Glomerular endothelial cell (primary cell): ENCODE results near the gene NADSYN1. TPM values are rescaled to one million over a fixed set of nuclear protein-coding genes. Genes with fewer than 3 reads are reported as not detected.
"Not testable (repeated sequence)": the region's sequence is repeated elsewhere in the genome, so short reads cannot be mapped to it uniquely, and the experiment has no call there.

ENCODE experiments used
- DNase-seq: peaks from one replicate; pipeline ENCODE4 v3.0.0-alpha.2; 2011; ENCODE audit warnings: low read depth, low spot score; ENCODE audit errors: extremely low read depth
- total RNA-seq: library from RNA; depleted of rRNA; stranded (reverse); fragments of >200 nt; gene quantifications from 2 replicates; pipeline ENCODE4 v1.2.3, GENCODE V29; 2015

The NADSYN1 gene
- total RNA-seq, result 114 and 121 TPM in 2 replicates

- peak; percentile 33 for DNase-seq
Measured at GRCh38 chr11:71453037-71453917, at the start of gene NADSYN1. TSS of gene NADSYN1 (plus strand) at chr11:71453203. CDS start at chr11:71453297, 94 bp downstream.

DNA sequence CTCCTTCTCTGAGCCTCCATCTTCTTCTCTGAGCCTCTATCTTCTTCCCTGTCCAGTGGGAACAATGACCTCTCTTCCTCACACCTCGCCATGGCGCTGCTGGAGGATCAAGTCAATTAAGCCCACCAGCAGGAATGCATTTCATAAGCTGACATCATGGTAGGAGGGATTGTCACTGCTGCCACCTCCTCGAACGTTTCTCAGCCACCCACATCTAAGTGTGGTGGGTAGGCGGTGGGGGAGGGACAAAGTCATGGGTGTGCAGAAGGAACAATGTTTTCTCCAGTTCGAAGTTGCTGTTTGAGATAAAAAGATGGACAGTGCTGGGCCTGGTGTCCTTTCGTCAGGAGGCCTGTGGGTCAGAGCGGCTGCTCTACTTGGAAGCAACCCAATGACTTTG is 48.8 kb upstream of the NADSYN1 start:
- no peak for DNase-seq

DNA sequence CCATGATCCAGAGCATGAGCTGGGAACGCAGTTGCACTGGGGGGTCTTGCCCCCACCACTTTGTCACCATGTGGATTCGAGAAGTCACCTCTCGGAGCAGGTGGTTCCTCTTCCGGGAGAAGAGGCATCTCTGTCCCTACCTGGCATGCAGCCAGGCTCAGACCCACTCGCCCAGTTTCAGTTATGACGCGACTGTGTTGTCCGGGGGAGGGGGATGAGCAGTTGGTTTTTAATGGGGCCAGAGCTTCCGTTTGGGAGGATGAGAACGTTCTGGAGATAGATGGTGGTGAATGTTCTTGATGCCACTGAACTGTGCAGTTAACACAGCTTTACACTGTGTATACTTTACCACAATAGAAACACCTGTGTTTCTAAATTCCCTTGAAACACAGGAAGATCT is 46.3 kb upstream of the NADSYN1 start:
- DNase-seq, result no peak

DNA sequence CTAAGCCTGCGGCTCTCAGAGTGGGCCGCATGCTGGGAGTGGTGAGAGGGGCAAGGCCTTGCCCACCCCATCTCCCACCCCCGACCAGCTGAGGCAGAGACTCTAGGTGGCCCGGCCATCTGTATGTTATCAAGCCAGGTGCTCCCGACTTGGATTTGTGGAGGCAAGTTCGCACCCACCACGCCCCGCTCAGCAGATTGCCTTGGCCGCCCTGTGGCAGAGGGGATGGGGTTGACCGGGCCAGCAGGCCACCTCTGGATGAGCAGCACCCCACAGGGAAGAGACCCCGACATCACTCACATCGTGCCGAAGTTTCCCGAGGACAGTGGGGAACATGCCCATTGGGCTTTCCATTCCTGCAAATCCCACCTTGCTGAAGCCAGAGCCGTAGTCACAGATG is 45.6 kb upstream of the NADSYN1 start:
- no peak for DNase-seq

- DNase-seq, result no peak
Measured at GRCh38 chr11:71408826-71409225, 44.2 kb upstream of the NADSYN1 start.

DNA sequence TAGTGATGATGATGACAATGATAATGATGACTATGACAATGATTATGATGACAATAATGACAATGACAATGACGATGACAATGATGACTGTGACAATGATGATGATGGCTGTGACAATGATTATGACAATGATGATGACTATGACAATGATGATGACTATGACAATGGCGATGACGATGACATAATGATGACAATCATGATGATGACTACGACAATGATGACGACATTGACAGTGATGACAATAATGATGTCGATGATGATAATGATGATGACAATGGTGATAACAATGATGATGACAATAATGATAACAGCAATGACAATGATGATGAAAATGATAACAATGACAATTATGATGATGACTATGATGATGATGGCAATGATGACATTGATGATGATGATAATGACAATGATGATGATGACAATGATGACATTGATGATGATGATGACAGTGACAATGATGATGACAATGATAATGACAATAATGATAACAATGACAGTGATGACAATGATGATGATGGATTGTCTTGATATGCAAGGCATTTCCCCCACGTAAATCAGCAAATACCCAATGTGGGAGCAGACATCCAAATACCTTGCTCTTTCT is 42.5 kb upstream of the NADSYN1 start:
- no peak for DNase-seq

- DNase-seq, result no peak
Measured at GRCh38 chr11:71414645-71415044, 38.4 kb upstream of the NADSYN1 start.

- DNase-seq, result no peak
Measured at GRCh38 chr11:71418643-71419042, 34.4 kb upstream of the NADSYN1 start.

DNA sequence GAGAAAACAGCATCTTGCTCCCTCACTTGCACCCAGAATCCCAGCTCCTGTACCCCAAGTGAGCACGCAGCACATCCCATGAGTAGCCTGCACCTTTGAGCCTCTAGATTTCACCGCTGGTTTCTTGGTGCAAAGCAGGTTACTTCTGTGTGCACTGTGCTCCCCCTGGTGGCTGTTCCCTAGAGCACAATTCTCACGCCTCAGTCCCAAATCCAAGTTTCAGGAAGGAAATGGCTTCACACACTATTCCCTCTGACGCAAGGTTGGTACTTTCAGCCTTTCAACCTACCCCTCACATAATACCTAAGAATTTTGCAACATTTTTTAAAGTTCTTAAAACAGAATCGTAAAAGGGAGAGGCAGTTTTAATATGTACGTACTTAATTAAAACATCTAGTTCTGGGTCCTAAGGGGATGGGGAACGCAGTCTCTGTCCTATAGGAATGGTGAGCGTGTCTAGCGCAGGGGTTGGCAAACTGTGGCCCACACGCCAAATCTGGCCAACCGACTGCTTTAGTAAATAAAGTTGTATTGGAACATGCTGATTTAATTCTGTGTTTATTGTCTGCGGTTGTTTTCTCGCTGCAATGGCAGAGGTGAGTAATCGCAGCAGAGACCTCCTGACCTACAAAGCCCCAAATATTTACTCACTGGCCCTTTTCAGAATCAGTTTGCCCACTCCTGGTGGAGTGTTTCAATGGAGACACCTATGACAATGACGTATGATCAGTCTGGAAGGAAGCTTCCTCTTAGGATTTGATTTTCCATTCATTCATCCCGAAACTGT is 32.4 kb upstream of the NADSYN1 start:
- DNase-seq, result peak; percentile 27

GRCh38 chr11:71421392-71421950 is 31.5 kb upstream of the NADSYN1 start:
- DNase-seq, result no peak

GRCh38 chr11:71422318-71422717 is 30.7 kb upstream of the NADSYN1 start:
- DNase-seq, result not testable (repeated sequence)

GRCh38 chr11:71423181-71423790 is 29.7 kb upstream of the NADSYN1 start:
- DNase-seq, result no peak

DNA sequence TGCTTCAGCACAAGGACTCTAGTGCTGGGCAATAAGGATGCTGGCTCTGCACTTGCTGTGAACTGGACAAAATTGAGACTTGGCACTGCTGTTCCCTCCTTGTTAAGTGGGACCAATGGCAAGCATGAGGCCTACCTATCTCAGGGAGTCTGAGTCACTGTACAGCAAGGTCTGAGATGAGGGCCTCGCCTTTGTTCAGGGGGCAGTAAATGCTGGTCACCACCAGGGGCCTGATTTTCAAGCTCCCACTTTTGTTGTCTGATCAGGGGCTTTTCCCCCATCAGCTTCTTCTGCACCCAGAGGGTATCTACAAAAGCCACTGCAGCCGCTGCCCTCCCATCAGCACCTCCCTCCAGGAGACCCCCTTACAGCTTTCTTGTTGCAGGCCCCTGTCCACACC is 27.6 kb upstream of the NADSYN1 start:
- DNase-seq, result no peak

DNA sequence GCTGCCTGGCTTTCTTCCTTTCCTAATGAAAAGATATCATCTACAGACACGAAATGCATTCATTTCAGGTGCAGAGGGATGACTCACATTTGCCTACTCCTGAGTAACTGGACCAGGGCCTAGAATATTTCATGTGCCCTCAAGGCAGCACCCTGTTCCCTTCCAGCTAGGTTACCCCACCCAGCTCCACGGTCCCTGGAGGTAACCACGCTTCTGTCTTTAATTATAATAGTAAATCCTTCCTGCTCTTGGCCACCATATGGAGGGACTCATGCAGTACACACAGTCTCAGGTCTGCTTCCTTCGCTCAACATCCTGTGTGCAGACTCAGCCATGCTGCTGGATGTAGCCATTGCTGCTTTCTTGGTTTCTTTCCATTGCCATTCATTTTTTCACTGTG is 27.1 kb upstream of the NADSYN1 start:
- no peak for DNase-seq

- no peak for DNase-seq
Measured at GRCh38 chr11:71426413-71426812, 26.6 kb upstream of the NADSYN1 start.

DNA sequence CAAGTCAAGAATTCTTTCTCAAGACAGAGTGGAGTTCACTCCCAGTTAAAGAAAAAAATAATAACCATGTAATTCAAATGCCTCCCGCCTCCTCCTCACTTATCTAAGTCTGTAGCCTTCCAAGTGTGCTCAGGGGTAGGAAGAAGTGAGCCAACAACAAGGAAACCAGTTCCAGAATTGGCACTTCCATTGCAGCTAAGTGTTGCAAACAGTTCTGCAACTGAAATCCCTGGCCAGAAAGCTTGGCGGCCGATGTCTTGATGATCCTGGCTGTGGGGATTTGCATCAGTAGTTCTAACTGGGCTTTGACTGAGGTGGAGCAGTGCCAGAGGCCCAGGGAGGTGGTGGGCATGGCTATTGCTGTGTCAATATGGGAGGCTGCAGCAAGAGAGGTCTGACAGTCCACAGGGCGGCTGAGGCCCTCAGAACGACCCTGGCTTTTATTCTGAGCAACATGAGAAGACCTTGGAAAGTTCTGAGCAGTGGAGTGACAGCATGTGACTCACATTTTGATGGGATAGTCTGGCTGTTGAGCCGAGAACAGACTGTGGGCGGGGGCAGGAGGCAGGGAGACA is 24.1 kb upstream of the NADSYN1 start:
- DNase-seq, result no peak

DNA sequence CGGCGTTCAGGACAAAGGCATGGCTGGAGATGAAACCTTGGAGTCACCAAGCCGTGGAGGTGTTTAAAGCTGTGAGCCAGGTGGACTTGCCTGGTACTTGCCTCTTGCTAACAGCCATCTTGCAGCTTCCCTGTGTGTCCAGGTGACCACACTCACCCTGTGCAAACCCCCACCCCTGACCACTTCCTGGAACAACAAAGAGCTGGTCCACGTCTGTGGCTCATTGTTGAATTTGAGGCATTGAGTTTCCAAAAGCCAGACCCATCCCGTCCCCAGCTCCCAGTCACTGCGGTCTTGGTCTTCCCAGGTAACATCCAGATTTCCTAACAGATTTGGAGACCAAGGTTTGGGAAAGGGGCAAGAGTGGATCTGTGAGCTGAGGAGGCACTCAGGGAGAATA is 23.3 kb upstream of the NADSYN1 start:
- no peak for DNase-seq

GRCh38 chr11:71430166-71430565 is 22.8 kb upstream of the NADSYN1 start:
- DNase-seq, result no peak

- DNase-seq, result no peak
Measured at GRCh38 chr11:71431271-71431670, 21.7 kb upstream of the NADSYN1 start.
